HCT116 (cell line): ENCODE results near the gene SZT2.

Experiments used
- CEBPB ChIP-seq: IDR thresholded peaks from 2 replicates; pipeline ENCODE4 v1.6.1; 2012; ENCODE audit warnings: low read depth
- POLR2A ChIP-seq: IDR thresholded peaks from 2 replicates; pipeline ENCODE4 v1.7.0; 2011; ENCODE audit warnings: borderline replicate concordance; ENCODE audit not compliant: insufficient read depth, insufficient read length; ENCODE audit errors: extremely low read depth
- TF ChIP-seq, protein P1 (sequence below), 3 experiments: fragments of 200-600 bp in 1 of 3; sonication (generic) in 1 of 3; IDR thresholded peaks in 2 of 3; conservative IDR thresholded peaks in 1 of 3; 2 replicates each; pipeline ENCODE4 v1.5.1; 2012 to 2017; ENCODE audit warnings: low read depth in 2 of 3, low read length in 2 of 3, antibody characterized with exemption in 1 of 3, borderline replicate concordance in 1 of 3, control low read depth in 1 of 3, mild to moderate bottlenecking in 1 of 3, mixed read lengths in 1 of 3, mixed run types in 1 of 3, moderate library complexity in 1 of 3; ENCODE audit not compliant: insufficient read depth in 1 of 3

DNA sequence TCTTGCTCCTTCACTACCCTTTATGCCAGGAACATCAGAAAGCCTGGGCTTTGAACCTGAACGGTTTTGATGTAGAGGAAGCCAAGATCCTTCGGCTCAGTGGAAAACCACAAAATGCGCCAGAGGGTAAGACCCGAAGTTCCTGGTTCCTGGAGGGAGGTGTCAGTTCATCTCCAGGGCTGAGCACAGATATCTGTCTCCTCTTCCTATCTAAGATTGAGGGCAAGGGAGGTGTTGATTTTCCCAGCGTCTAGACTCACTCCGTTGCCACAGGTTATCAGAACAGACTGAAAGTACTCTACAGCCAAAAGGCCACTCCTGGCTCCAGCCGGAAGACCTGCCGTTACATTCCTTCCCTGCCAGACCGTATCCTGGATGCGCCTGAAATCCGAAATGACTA lies 30.0 kb upstream of the SZT2 start:
- no peak for TF ChIP-seq POLR2A
- TF ChIP-seq CEBPB: no peak
- TF ChIP-seq, protein P1, sequence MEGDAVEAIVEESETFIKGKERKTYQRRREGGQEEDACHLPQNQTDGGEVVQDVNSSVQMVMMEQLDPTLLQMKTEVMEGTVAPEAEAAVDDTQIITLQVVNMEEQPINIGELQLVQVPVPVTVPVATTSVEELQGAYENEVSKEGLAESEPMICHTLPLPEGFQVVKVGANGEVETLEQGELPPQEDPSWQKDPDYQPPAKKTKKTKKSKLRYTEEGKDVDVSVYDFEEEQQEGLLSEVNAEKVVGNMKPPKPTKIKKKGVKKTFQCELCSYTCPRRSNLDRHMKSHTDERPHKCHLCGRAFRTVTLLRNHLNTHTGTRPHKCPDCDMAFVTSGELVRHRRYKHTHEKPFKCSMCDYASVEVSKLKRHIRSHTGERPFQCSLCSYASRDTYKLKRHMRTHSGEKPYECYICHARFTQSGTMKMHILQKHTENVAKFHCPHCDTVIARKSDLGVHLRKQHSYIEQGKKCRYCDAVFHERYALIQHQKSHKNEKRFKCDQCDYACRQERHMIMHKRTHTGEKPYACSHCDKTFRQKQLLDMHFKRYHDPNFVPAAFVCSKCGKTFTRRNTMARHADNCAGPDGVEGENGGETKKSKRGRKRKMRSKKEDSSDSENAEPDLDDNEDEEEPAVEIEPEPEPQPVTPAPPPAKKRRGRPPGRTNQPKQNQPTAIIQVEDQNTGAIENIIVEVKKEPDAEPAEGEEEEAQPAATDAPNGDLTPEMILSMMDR (IDR thresholded peaks at IDR 0.05 in 2 of 3, conservative IDR thresholded peaks at IDR 0.05 in 1 of 3; ENCODE audit: borderline replicate concordance in 1 of 3, insufficient read depth in 1 of 3, low read depth in 2 of 3, low read length in 2 of 3): no peak
